Pancreas (tissue), 10 donors: ENCODE measurements around the gene GGTA1. TPM values are rescaled to one million over a fixed set of nuclear protein-coding genes. Genes with fewer than 3 reads are reported as not detected.
A peak's percentile ranks its signal among the peaks of the same experiment; 100 is the strongest.

Experiments used
- ATAC-seq, 4 donors: fragments of 200-7000 bp; cut with Tn5 transposase; one replicate each; pipeline versions ENCODE4 v1.8.0 to v1.9.1; 2020; ENCODE audit warnings: mild to moderate bottlenecking in 4 of 4, moderate library complexity in 4 of 4
- DNase-seq, 6 donors: peaks; one replicate each; pipeline ENCODE4 v3.0.0-alpha.2; 2020
- FAIRE-seq: peaks from 2 replicates; lab custom pipeline; 2012; peaks lifted over from hg19 to GRCh38; lab: Jason Lieb, UNC
- H3K27ac ChIP-seq, 4 donors: fragments of 200-600 bp; sonication (generic); 1 replicate in 3 of 4; 2 replicates in 1 of 4; pipeline versions ENCODE4 v1.5.0 to v1.8.0; 2020
- H3K27me3 ChIP-seq, 4 donors: fragments of 200-600 bp; one replicate each; pipeline ENCODE4 v1.8.0; 2021
- H3K36me3 ChIP-seq, 3 donors: fragments of 200-600 bp; sonication (generic) in 1 of 3; one replicate each; pipeline versions ENCODE4 v1.5.0 to v1.8.0; 2020 to 2021
- H3K4me1 ChIP-seq, 3 donors: fragments of 200-600 bp; one replicate each; pipeline ENCODE4 v1.8.0; 2021
- H3K4me3 ChIP-seq, 4 donors: fragments of 200-600 bp; sonication (generic) in 2 of 4; one replicate each; pipeline versions ENCODE4 v1.5.0 to v1.8.0; 2020 to 2021
- H3K9me3 ChIP-seq, 4 donors: fragments of 200-600 bp; one replicate each; pipeline ENCODE4 v1.8.0; 2021
- CTCF ChIP-seq, 4 donors: fragments of 200-600 bp; sonication (generic) in 3 of 4; IDR thresholded peaks; one replicate each; pipeline versions ENCODE4 v1.5.0 to v1.8.0; 2021; ENCODE audit warnings: antibody characterized with exemption in 4 of 4
- WGBS, 2 donors: extraction: QIAGEN DNeasy Blood & Tissue Kit; methylation state at CpG; one replicate each; pipeline ENCODE4 v1.1.7; 2013; 5-methylcytosine and 5-hydroxymethylcytosine counted together
- intact Hi-C, 3 donors: fragments of 100-400 bp; cut with DNase I; formaldehyde crosslinking; loops; one replicate each; pipeline versions ENCODE4 v1.11.1 to v1.14.2; 2022
- polyA plus RNA-seq, 2 donors: library from polyadenylated mRNA; stranded (reverse); fragments of 200-250 nt; gene quantifications; one replicate each; pipeline ENCODE4 v1.2.3, GENCODE V29; 2013
- total RNA-seq, 6 donors: library from RNA; stranded (reverse); fragmentation: NEBNext Ultra II Directional in 4 of 6; extraction: Animal tissue kit (Norgen Biotek cat#: 25700) in 4 of 6; gene quantifications; one replicate each; pipeline versions ENCODE4 v1.2.1 to v1.2.4, GENCODE V29; 2021 to 2023
- donor health status: healthy with polysubstance abuse.
- donor health status: DM: no; HTN: no; CAD: no; lungs with moderate emphysema.
- donor health status: DM: no; HTN: no; CAD: no.
- donor health status: control.
- donor health status: control.
- donor health status: Bipolar disorder and iron deficiency.
- donor health status: DM: yes; HTN: yes; CAD: no.
- donor health status: DM: no; HTN: no; CAD: no.
- donor health status: DM: no; HTN: no; CAD: no.
- donor health status: DM: yes; HTN: yes; CAD: no.

Gene GGTA1
- total and polyA plus RNA-seq, 8 donors: 0.14 to 3.6 (median 1.5) TPM

DNA sequence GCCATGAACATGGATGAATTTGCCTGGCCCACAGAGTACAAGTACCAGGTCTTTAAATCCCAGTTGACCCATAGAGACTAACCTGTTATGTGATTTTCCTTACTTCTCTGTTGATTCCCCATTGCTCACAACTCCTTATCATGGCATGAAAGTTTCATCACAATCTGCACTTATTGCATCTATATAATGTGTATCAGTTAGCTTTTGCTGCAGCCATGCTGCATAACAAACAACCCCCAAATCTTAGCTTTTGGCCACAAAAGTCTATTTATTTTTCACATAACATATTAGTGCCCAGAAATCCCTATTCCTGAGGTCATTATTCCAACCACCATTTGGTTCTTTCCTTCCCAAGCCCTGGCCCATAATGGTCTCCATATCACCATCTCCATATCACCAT is 3.7 kb downstream of the GGTA1 start:
- DNase-seq (no peak), FAIRE-seq (no peak), ATAC-seq (no peak)
- Histone ChIP-seq H3K4me1 (peaks cover 4 to 15% (median 10%) of the 10 kb centered on the region in 3 donors), H3K27me3 (no peaks in the 10 kb centered on the region), H3K36me3 (no peaks in the 10 kb centered on the region), H3K27ac (no peak overlapping the region), H3K9me3 (no peaks in the 10 kb centered on the region), H3K4me3 (no peak overlapping the region)
- intact Hi-C loops: no loop called here
- no peak for TF ChIP-seq CTCF (IDR thresholded peaks at IDR 0.05)

DNA sequence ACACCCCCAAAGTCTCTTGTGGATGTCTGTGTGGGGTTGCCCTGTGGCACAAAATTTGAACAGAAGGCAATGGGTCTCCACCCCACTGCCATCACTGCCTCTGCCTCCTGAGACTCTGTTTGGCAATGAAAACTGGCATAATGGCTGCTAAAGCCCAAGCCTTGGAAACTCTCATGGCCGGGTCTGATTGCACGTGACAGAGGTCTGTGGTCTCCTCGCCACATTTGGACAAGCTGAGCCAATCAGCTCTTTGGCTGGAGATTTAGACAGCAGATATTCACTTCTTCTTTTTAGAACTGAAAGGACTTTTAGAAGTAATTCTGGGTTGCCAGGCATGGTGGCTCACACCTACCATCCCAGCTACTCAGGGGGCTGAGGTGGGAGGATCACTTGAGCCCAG is 5.5 kb downstream of the GGTA1 start:
- H3K4me3 ChIP-seq: no peak overlapping the region
- DNase-seq (no peak), ATAC-seq (no peak), FAIRE-seq (no peak)
- intact Hi-C loops: no loop called here
- no peaks in the 10 kb centered on the region for H3K9me3 ChIP-seq
- H3K27ac ChIP-seq: no peak overlapping the region
- peaks cover 4 to 11% (median 4%) of the 10 kb centered on the region in 3 donors for H3K4me1 ChIP-seq
- 45 to 75% methylated on average over 3 of the region's 3 CpGs for WGBS, 2 donors
- H3K27me3 ChIP-seq: no peaks in the 10 kb centered on the region
- no peak for TF ChIP-seq CTCF (IDR thresholded peaks at IDR 0.05)
- no peaks in the 10 kb centered on the region for H3K36me3 ChIP-seq

GRCh38 chr9:121491111-121491510 is 8.5 kb downstream of the GGTA1 start:
- 74 to 76% methylated on average over 5 of the region's 5 CpGs for WGBS, 2 donors
- Histone ChIP-seq H3K36me3 (no peaks in the 10 kb centered on the region), H3K9me3 (no peaks in the 10 kb centered on the region), H3K4me3 (no peak overlapping the region), H3K4me1 (no peaks in the 10 kb centered on the region), H3K27ac (no peak overlapping the region), H3K27me3 (no peaks in the 10 kb centered on the region)
- TF ChIP-seq CTCF (IDR thresholded peaks at IDR 0.05): no peak
- ATAC-seq: no peak
- no peak for FAIRE-seq
- intact Hi-C loops: no loop called here
- DNase-seq: no peak

DNA sequence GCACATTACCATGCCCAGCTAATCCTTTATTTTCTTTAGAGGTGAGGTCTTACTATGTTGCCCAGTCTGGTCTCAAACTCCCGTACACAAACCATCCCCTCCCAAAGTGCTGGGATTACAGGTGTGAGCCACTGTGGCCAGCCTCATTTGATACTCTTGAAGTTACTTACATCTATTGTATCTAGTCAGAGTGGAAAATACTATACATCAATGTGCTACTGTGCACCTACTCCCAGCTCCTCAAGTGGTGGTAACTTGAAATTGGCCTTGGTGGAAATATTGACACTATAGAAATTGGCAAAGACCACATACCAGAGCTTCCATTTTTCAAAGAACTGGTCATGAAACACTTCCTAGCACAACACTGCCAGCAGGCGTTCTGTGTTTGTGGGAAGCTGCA is 10.3 kb downstream of the GGTA1 start:
- Histone ChIP-seq H3K4me3 (no peak overlapping the region), H3K36me3 (no peaks in the 10 kb centered on the region), H3K9me3 (no peaks in the 10 kb centered on the region), H3K4me1 (no peaks in the 10 kb centered on the region), H3K27me3 (no peaks in the 10 kb centered on the region), H3K27ac (no peak overlapping the region)
- TF ChIP-seq CTCF (IDR thresholded peaks at IDR 0.05): no peak
- WGBS, 2 donors: 79 to 83% methylated on average over 2 of the region's 2 CpGs
- DNase-seq (no peak), FAIRE-seq (no peak), ATAC-seq (no peak)
- intact Hi-C loops: loop anchor here in 1 of 3 donors (10.0 kb wide), 1 partner anchor 55 kb away; no protein-coding TSS in a partner anchor

- H3K36me3 ChIP-seq: no peaks in the 10 kb centered on the region
- no peaks in the 10 kb centered on the region for H3K27me3 ChIP-seq
- FAIRE-seq: no peak
- H3K4me3 ChIP-seq: no peak overlapping the region
- H3K27ac ChIP-seq: peak overlapping the region in 2 of 4 donors; percentile 21 to 28
- ATAC-seq: peak in 2 of 4 donors; percentile 48 to 50
- DNase-seq: no peak
- no peaks in the 10 kb centered on the region for H3K9me3 ChIP-seq
- no peak for TF ChIP-seq CTCF (IDR thresholded peaks at IDR 0.05)
- intact Hi-C loops: loop anchor here in 1 of 3 donors (10.0 kb wide), 1 partner anchor 59 kb away; no protein-coding TSS in a partner anchor
- 72 to 89% methylated on average over 4 of the region's 4 CpGs for WGBS, 2 donors
- no peaks in the 10 kb centered on the region for H3K4me1 ChIP-seq
Observed at GRCh38 chr9:121486043-121486442, 13.6 kb downstream of the GGTA1 start.
